ENCODE measurements around the gene NOX5.
"Not testable (repeated sequence)": the region's sequence is repeated elsewhere in the genome, so short reads cannot be mapped to it uniquely, and the experiment has no call there.

Gene NOX5

DNA sequence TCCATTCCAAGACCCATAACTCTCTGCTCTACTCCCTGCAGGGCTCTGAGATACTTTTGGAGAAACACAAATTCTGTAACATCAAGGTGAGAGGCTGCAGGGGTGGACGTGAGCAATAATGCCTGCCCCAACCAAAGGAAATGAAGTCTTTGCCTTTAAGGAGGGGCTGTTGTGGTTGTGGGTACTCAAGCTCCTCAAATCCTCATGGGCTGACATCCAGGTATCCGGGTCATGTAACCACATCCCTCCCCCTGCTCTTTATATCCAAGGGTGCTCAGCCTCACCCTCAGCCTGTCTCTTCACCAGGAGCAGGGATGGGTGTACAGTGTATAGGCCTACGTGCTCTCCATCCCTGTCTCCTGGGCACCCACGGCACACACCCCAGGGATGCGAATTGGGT, 32.3 kb downstream of the NOX5 start:
- no peaks in the 10 kb centered on the region for H3K36me3 Mint-ChIP-seq
- peak; percentile 35 for ATAC-seq
- H3K27ac Mint-ChIP-seq: no peak overlapping the region
- no peak for DNase-seq (ENCODE audit: low spot score in 2 of 2)
- H3K4me3 Mint-ChIP-seq: no peak overlapping the region
- no peaks in the 10 kb centered on the region for H3K9me3 Mint-ChIP-seq
- H3K4me1 Mint-ChIP-seq: no peaks in the 10 kb centered on the region

DNA sequence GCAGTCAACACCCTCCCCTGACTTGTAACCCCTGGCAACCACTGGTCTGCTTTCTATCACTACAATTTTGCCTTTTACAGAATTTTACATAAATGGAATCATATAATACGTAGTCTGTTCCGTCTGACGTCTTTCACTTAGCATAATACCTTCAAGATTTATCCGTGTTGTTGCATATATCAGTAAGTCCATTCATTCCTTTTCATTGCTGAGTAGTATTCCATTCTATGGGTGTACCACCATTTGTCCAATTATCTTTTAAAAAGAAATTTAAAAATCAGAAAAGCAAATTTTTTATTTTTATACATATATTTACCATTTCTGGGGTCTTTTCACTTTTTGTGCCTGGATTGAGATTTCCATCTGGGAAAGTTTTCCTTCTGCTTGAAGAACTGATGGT, 35.5 kb downstream of the NOX5 start:
- no peaks in the 10 kb centered on the region for H3K9me3 Mint-ChIP-seq
- no peak for ATAC-seq
- no peaks in the 10 kb centered on the region for H3K36me3 Mint-ChIP-seq
- no peak for DNase-seq (ENCODE audit: low spot score in 2 of 2)
- no peak overlapping the region for H3K27ac Mint-ChIP-seq
- H3K4me1 Mint-ChIP-seq: no peaks in the 10 kb centered on the region
- H3K4me3 Mint-ChIP-seq: no peak overlapping the region

DNA sequence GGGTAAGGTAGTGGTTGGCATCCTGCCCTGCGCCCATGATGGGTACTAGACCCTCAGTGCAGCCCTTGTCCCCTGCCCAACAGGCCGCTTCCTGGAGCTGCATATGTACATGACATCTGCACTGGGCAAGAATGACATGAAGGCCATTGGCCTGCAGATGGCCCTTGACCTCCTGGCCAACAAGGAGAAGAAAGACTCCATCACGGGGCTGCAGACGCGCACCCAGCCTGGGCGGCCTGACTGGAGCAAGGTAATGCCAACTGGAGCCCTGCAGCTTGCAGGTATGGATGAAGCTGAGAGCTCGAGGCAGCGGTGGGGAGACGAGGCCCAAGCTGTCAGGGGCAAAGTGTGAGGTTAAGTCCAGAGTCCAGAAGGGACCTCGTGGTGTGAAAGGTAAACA, 40.8 kb downstream of the NOX5 start:
- Mint-ChIP-seq H3K4me1 (peaks cover 6% of the 10 kb centered on the region), H3K4me3 (no peak overlapping the region), H3K9me3 (no peaks in the 10 kb centered on the region), H3K27ac (no peak overlapping the region), H3K36me3 (no peaks in the 10 kb centered on the region)
- DNase-seq (ENCODE audit: low spot score in 2 of 2) (no peak), ATAC-seq (no peak)

DNA sequence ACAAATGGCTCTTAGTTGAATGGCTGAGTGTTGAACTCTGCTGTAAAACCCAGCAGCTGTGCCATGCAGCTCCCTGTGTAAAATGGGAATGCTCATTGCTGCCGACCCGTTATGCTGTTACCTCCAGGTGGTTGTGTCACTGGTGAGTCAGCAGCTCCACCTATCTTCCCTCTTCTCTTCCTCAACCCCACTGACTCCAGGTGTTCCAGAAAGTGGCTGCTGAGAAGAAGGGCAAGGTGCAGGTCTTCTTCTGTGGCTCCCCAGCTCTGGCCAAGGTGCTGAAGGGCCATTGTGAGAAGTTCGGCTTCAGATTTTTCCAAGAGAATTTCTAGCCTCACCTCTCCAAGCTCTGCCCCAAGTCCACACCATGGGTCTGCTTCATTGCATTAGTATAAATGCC, 41.9 kb downstream of the NOX5 start:
- DNase-seq (ENCODE audit: low spot score in 2 of 2): no peak
- Mint-ChIP-seq H3K4me1 (peaks cover 6% of the 10 kb centered on the region), H3K9me3 (no peaks in the 10 kb centered on the region), H3K27ac (no peak overlapping the region), H3K36me3 (no peaks in the 10 kb centered on the region), H3K4me3 (no peak overlapping the region)
- ATAC-seq: no peak

DNA sequence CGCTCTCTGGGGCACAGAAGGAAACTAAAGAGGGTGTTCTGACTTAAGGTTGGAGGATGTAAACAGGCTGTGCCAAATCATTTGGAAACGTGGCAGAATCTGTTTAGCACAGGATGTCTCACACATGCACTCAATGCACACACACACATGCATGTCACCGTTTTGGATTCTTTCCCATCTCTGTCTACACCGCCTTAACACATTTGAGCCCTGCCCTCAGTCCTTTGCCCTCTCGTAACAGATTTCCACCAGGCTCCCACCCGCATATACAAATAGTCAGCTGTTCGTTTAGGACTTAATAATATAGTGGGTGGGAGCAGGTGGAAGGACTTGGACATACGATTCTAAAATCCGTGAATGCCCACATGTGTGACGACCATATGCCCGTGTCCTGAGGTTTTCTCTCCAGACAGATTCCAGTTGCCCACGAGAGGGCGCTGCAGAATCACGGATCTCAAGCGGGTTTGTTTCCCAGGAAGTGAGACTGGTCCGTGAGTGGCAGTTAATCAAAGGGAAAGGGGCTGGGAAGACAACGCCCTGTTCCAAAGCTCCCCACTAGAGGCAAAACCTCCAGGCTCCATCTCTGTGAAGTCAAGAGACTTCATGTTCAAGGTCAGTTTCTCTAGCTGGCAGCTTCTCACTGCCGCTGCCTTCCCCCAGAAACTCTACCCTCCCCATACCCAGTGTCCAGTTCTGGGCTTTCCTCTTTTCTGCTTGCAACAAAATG, 44.5 kb downstream of the NOX5 start:
- Mint-ChIP-seq H3K4me3 (no peak overlapping the region), H3K27ac (no peak overlapping the region), H3K9me3 (no peaks in the 10 kb centered on the region), H3K36me3 (no peaks in the 10 kb centered on the region), H3K4me1 (peaks cover 6% of the 10 kb centered on the region)
- peak; percentile 48 for ATAC-seq
- peak; percentile 55 to 81 for DNase-seq (ENCODE audit: low spot score in 2 of 2)

DNA sequence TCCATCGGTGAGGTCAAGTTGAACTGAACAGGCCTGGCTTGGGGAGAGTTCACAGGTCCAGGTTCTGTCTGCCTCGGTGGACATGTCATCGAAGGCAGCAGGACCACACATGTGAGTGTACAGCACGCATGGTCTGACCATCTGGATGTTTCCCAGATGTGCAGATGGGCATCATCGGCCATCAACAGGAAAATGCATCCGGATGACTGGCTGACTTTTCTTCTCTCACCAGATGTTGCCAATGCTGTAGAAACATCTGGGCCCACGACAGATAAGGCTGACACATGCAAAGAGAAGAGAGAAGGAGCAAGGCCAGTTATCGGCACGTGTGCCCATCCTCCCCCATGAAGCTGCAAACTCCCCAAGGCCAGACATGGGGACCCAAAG, 45.1 kb downstream of the NOX5 start:
- Mint-ChIP-seq H3K4me1 (peaks cover 6% of the 10 kb centered on the region), H3K9me3 (no peaks in the 10 kb centered on the region), H3K4me3 (no peak overlapping the region), H3K36me3 (no peaks in the 10 kb centered on the region), H3K27ac (no peak overlapping the region)
- DNase-seq (ENCODE audit: low spot score in 2 of 2) (no peak), ATAC-seq (no peak)

DNA sequence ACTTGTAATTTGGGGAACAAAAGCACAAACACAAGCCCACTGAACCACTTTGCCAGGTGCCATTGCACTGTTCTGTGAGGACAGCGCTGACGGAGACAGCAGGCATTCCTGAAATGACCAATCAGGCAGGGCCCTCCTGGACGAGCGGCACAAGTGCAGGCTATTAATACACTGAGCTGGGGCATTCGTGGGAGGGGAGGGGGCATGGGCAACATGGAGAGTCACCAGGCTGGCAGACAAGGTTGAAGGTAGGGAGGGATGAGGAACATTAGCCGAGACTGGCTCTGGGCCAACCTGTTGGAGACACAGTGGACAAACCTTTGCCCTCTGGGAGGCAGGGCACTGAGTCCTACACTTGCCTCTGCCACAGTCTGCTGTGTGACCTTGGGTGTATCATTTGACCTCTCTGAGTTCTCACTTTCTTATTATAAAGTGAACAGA, 45.6 kb downstream of the NOX5 start:
- no peak for DNase-seq (ENCODE audit: low spot score in 2 of 2)
- Mint-ChIP-seq H3K36me3 (no peaks in the 10 kb centered on the region), H3K9me3 (no peaks in the 10 kb centered on the region), H3K4me3 (no peak overlapping the region), H3K27ac (no peak overlapping the region), H3K4me1 (peaks cover 6% of the 10 kb centered on the region)
- ATAC-seq: no peak

DNA sequence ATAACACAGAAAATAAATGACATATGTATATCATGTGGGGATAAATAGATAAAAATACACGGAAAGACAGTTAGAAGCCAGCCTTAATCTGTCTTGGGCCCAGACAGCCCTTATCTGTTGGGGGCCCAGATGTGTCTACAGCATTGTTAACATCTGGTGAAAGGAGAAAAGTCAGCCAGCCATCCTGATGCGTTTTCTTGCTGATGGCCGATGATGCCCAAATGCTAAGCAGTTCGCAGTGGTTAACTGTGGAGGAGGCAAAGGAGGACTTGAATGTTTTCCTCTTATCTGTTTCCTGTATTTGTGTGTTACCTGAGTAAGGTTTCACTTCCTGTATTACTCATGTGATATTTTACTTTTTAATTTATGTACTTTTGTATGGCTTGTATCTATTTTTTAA, 46.2 kb downstream of the NOX5 start:
- H3K36me3 Mint-ChIP-seq: no peaks in the 10 kb centered on the region
- no peak overlapping the region for H3K27ac Mint-ChIP-seq
- H3K4me3 Mint-ChIP-seq: no peak overlapping the region
- DNase-seq (ENCODE audit: low spot score in 2 of 2) (no peak), ATAC-seq (no peak)
- no peaks in the 10 kb centered on the region for H3K9me3 Mint-ChIP-seq
- H3K4me1 Mint-ChIP-seq: peaks cover 6% of the 10 kb centered on the region

DNA sequence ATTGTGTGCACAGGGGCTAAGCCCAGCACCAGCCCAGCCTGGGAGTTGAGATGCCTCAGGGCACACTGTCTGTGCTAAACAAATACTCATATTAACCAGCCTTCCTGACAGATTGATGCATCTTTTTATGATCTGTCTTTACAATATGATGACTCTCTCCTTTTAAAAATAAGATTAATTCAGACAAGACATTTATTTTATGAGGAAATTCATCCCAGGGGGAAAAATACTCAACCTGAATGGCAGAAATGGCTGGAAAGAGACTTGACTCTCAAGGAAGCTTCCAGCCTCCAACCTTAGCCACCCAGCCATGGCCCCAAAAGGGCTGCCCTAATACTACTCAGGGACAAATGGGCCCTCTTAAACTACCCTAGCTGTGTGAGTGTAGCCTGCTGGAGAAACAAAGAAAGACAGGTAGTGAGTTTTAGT, 46.9 kb downstream of the NOX5 start:
- Mint-ChIP-seq H3K9me3 (no peaks in the 10 kb centered on the region), H3K36me3 (no peaks in the 10 kb centered on the region), H3K27ac (no peak overlapping the region), H3K4me3 (no peak overlapping the region), H3K4me1 (peaks cover 6% of the 10 kb centered on the region)
- ATAC-seq (no peak), DNase-seq (ENCODE audit: low spot score in 2 of 2) (no peak)

DNA sequence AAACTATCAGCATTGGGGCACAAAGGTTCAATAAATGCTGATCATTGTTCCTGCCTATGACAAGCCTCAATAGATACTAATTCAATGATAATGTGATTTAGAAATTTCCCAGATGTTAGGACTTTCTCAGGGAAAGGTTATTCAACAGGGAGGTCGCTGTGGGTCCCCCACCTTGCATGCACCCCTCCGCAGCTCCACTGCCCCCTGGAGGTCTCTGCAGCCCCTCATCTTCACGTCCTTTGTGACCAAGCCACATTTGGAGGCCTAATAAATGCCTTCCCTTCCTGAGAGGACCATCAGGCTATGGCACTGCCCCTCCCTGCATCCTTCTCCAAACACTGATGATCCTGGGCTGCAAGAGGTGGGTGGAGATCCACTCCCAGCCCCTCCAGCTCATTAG, 50.2 kb downstream of the NOX5 start:
- H3K4me3 Mint-ChIP-seq: no peak overlapping the region
- no peaks in the 10 kb centered on the region for H3K9me3 Mint-ChIP-seq
- ATAC-seq (no peak), DNase-seq (ENCODE audit: low spot score in 2 of 2) (no peak)
- H3K36me3 Mint-ChIP-seq: no peaks in the 10 kb centered on the region
- no peaks in the 10 kb centered on the region for H3K4me1 Mint-ChIP-seq
- no peak overlapping the region for H3K27ac Mint-ChIP-seq

DNA sequence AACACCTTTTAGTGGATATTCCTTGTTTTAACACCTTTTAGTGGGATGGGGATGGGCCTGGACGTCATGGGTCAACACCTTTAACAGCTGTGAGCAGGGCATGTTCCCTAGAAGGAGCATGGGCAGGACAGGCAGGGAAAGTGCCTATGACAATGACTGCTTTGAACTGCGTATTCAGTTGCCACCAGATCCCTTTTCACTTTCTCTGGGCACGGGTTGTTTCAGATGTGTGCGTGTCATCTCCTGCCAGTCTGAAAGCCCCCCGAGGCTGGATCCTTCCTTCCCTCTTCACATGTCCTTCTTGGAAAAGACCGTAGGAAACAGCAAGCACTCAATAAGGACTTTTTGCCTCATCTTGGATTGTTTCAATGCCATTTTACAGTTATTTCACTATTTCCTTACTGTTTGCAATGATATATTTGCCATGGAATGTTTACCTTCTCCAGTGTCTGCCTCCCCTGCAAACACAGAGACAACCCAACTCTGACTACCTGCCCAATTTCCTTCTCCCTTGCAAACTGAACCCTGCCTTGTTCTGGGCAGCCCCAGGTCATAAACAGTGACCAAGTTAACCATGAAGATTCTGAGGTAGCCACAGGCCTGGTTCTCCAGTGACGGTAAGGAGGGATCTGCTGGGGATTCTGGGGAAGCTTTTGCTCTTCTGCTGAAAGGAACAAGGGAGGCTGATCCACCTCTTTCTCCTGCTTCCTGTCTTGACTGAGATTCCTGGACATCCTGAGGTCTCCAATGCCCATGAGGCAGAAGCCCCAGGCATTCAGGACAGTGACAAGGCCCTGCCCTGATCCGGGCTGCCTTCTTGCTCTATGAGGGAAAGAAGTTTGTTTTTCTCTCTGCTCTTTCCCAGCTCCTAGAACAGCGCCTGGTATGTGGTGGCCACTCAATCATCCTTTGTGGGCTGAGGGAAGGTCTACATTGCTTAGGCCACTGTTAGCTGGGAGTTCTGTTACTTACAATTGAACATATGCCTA, 51.8 kb downstream of the NOX5 start:
- no peak for DNase-seq (ENCODE audit: low spot score in 2 of 2)
- no peak for ATAC-seq
- no peak overlapping the region for H3K27ac Mint-ChIP-seq
- H3K4me3 Mint-ChIP-seq: no peak overlapping the region
- peaks cover 2% of the 10 kb centered on the region for H3K9me3 Mint-ChIP-seq
- no peaks in the 10 kb centered on the region for H3K4me1 Mint-ChIP-seq
- H3K36me3 Mint-ChIP-seq: no peaks in the 10 kb centered on the region

DNA sequence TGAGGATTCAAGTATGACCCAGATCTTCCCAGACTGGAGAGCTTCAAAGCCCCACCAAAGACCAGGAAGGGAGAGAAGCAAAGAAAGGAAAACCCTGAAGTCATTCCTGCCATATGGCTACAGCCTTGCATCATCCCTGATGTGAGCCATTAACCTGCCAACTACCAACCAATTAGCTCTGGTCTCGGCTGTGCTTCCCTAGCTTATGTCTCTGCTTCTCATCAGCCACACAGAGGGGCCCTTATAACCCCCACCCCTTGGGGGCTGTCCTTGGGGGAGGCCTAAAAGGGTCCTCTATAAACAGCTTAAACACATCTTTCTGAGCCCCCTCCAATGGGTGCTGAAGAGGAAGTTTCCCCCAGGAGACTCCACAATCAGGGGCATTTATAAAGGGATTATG, 52.8 kb downstream of the NOX5 start:
- Mint-ChIP-seq H3K4me1 (no peaks in the 10 kb centered on the region), H3K36me3 (no peaks in the 10 kb centered on the region), H3K4me3 (no peak overlapping the region), H3K27ac (no peak overlapping the region), H3K9me3 (peaks cover 2% of the 10 kb centered on the region)
- ATAC-seq (no peak), DNase-seq (ENCODE audit: low spot score in 2 of 2) (no peak)

DNA sequence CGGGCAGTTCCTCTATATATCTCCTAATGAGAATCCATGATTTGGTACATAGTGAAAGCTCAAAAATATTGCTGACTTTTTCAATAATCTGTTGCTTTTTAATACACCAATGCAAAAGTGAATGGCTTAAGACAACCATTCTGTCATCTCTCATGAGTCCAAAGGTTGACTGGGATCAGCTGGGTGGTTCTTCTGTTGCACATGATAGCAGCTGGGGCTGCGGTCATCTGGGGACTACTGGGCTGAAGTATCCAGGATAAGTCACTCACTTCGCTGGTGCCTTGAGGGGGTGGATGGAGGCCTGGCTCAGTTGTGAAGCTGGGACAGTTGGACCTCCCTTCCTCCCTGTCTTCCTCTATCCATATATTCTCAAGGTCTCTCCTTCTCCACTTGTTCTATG, 53.7 kb downstream of the NOX5 start:
- Mint-ChIP-seq H3K4me3 (no peak overlapping the region), H3K9me3 (peaks cover 2% of the 10 kb centered on the region), H3K27ac (no peak overlapping the region), H3K36me3 (no peaks in the 10 kb centered on the region), H3K4me1 (no peaks in the 10 kb centered on the region)
- no peak for DNase-seq (ENCODE audit: low spot score in 2 of 2)
- no peak for ATAC-seq

DNA sequence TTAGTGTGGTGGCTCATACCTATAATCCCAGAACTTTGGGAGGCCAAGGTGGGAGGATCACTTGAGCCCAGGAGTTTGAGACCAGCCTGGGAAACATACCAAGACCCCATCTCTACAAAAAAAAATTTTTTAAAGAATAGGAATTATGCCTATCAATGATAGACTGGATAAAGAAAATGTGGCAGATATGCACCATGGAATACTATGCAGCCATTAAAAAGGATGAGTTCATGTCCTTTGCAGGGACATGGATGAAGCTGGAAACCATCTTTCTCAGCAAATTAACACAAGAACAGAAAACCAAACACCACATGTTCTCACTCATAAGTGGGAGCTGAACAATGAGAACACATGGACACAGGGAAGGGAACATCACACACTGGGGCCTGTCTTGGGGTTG, 54.8 kb downstream of the NOX5 start:
- H3K4me3 Mint-ChIP-seq; H3K36me3 Mint-ChIP-seq; H3K9me3 Mint-ChIP-seq; ATAC-seq; DNase-seq (ENCODE audit: low spot score in 2 of 2); H3K4me1 Mint-ChIP-seq; H3K27ac Mint-ChIP-seq: not testable (repeated sequence)

DNA sequence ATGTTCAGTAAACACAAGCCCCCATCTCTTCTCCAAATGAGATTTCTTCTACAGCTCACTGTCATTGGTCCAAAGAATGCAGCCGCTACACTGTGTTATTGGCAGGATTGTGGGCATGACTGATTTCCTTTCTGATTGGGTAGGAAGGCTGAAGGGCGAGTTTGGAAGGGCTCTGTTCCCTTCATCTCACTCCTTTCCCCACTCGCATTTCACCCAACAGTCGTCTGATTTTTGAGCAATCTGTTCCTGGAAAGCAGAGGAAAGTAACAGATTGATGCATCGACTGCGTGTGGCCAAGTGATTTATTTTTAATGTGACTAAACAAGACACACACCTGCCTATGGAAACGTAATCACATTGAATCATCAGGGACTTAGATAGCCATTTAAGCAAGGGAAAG, 55.5 kb downstream of the NOX5 start:
- ATAC-seq: no peak
- Mint-ChIP-seq H3K4me1 (peaks cover 7% of the 10 kb centered on the region), H3K9me3 (peaks cover 2% of the 10 kb centered on the region), H3K27ac (no peak overlapping the region), H3K4me3 (no peak overlapping the region), H3K36me3 (no peaks in the 10 kb centered on the region)
- no peak for DNase-seq (ENCODE audit: low spot score in 2 of 2)

DNA sequence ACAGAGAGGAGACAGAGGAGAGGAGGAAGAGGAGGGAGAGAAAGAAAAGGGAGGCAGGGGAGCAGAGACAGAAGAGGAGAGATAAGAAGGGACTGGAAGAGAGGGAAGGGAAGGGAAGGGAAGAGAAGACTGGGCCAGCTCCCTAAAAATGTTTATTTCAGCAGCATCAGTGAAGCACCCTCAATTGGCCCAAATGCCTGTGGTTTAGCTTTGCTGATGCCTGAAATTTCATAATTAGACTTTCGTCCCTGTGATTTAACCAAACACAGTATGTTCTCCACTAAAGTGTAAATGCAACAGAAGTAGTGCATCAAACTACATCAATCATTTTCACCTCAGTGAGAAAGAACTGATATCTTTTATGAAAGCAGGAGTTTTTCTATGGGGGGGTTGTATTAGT, 55.9 kb downstream of the NOX5 start:
- Mint-ChIP-seq H3K4me3 (no peak overlapping the region), H3K27ac (no peak overlapping the region), H3K9me3 (peaks cover 2% of the 10 kb centered on the region)

More for the DNA sequence above, 55.9 kb downstream of the NOX5 start:
- ATAC-seq (no peak), DNase-seq (ENCODE audit: low spot score in 2 of 2) (no peak)
- Mint-ChIP-seq H3K36me3 (no peaks in the 10 kb centered on the region), H3K4me1 (peaks cover 7% of the 10 kb centered on the region)
